LHCN-M2 (cell line): ENCODE measurements around the gene AFAP1L2. TPM values are rescaled to one million over a fixed set of nuclear protein-coding genes. Genes with fewer than 3 reads are reported as not detected.

Experiments used
- DNase-seq: peaks from one replicate; pipeline ENCODE4 v3.0.0-alpha.2; 2012; ENCODE audit warnings: low read depth
- total RNA-seq: library from RNA; depleted of rRNA; stranded (reverse); fragments of >200 nt; gene quantifications from 2 replicates; pipeline ENCODE4 v1.2.3, GENCODE V29; 2014

AFAP1L2 gene
- total RNA-seq, 1 experiment from 2014 or later: under 0.01 TPM

DNA sequence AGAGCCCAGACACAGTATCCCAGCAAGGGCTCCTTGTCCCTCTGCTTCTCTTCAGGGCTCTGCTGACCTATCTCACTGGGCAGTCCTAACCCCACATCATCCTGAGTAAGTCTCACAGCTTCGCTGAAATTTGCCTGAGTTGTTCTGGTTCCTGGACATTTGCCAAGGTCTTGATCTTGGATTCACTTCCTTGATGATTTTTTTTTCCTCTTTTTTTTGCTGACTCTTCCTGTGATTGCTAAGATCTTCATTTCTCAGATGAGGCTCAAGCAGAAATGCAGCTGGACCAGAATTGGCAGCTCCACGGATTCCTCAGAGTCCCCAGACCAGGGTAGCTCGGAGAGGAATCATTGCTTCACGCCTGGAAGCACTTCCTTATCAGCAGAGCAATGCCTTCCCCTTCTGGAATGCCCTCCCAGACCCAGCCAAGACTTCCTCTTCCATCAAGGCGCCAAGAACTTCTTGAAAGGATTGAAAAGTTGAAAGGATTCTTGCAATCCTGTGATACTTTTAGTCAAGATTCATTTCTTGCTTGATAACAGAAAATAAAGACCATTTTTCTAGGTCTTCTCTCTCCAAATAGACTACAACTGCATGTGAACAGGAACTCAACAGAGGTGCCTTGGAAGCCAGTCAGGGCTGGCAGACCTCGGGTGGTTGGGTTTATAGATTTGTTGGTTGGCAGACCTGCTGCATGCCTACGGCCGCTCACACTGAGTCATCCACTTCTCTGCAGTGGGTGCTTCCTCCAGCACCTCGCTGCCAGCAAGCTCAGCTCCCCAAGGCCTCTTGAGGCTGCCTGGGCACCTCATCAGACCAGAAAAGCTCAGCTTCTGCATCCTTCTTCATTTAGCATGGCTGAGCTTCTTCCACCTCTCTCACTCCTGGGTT is 8.8 kb upstream of the AFAP1L2 start:
- DNase-seq: peak; percentile 45

DNA sequence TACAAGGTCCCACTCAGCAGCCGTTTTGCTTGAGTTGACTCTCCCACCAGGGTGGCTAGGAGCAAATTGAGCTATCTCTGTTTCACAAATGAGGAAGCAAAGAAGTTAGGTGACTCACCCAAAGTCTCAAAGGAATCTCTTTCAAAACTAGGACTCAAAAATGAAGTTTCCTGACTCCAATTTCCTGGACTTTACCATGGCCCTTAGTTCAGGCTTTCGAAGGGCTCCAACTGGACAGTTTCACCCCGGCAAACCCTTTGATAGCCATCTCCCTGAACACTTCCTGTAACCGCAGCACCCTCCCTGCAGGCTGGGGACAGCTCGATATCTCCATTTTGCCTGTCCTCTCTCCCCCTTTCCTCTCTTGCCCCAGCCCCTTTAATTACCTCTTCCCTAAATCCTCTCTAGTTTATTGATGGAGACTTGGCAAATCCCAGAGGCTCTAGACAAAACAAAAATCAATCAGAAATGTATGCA is 4.7 kb upstream of the AFAP1L2 start:
- peak; percentile 15 for DNase-seq

DNA sequence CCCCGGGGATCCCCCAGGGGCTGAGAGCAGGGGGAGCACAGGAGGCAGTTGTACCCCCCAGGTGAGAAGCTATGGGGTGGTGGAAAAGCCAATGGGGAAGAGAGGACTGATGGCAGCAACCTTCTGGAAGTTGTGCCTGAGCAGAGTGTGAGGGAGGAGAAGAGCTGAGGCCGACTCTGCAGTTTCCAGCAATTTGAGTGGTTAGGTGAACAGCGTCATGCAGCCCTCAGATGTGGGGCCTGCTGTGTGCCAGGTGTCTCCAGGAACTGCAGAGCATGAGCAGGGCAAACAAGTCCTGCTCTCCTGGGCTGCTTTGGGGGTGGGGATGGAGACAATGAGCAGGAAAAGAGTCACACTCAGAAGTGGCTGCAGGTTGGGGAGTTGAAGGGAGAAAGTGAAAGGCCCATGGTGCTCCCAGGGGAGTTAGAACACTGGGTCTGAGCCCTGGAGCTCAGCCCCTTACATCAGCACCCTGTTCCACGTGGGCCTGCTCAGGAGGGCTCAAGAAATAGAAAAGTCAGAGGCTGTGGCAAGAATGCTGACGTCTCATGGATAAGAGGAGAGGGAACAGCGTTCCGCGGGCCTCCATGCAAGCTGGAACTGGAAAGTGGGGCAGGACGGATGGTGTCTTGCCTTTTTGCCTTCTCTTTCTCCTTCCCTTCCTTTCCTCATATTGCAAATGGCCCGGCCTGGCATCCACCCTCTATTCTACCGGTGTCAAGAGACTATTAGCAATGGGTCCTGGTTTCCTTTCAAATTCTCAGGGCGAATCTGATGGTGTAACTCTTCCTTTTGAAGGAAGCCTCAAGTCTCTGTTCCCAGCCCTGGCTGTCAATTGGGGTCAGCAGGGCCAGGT is 4.0 kb upstream of the AFAP1L2 start:
- DNase-seq: no peak

DNA sequence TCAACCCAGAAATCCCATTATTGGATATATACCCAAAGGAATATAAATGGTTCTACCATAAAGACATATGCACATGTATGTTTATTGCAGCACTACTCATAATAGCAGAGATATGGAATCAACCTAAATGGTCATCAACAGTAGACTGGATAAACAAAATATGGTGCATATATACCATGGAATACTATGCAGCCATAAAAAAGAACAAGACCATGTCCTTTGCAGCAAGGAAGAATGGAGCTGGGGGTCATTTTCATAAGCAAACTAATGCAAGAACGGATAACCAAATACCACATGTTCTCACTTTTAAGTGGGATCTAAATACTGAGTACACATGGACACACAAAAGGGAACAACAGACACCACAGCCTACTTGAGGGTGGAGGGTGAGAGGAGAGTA is 2.2 kb upstream of the AFAP1L2 start:
- no peak for DNase-seq

DNA sequence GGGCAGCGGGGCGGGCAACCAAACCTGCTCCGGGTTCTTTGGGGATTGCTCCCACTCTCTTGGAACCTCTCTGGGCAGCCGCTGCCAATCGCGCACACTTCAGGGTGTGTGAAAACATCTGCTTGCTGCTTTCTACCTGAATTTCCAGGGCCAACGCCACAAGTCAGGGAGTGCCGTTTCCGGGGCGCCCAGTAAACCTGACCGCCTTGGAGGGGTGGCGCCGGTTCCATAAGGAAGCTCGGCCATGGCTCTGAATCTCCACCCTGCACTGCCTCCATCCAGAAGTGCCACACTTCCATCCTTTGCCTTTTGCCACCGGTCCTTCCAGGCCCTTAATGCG is 679 bp upstream of the AFAP1L2 start:
- no peak for DNase-seq

DNA sequence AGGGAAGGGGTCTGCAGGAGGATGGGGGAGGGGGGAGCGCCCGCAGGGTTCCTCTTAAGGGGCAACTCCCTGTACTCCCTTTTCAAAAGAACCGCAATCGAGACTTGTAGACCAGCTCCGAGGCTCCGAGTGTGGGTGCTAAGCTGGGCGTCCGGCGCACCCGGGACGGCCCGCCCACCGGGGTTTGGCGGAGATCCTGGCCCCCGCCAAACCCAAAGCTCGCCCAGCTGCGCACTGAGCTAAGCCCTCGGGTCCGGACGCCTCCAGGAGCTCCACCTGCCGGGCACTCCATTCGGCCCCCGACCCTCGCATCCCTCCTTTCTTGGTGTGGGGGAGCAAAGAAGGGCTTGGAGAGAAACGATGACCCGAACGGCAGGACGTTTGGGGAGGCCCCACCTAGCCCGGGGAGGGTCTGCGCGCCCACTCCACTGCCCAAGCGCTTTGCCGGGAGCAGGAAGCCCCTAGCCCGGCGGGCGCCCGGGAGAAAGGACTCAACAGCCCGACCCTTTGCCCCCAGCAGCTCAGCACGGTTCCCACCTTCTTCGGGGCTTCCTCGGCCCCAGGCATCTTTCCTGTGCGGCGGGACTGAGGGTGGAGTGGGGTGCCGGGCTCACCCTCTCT is 651 bp downstream of the AFAP1L2 start:
- DNase-seq: no peak

- DNase-seq: no peak
These were observed 1.3 kb downstream of the AFAP1L2 start for GRCh38 chr10:114402871-114403540.

- DNase-seq: no peak
These were observed 2.1 kb downstream of the AFAP1L2 start for GRCh38 chr10:114402233-114402632.

- peak; percentile 9 for DNase-seq
These were observed 3.0 kb downstream of the AFAP1L2 start for GRCh38 chr10:114401195-114401791.

DNA sequence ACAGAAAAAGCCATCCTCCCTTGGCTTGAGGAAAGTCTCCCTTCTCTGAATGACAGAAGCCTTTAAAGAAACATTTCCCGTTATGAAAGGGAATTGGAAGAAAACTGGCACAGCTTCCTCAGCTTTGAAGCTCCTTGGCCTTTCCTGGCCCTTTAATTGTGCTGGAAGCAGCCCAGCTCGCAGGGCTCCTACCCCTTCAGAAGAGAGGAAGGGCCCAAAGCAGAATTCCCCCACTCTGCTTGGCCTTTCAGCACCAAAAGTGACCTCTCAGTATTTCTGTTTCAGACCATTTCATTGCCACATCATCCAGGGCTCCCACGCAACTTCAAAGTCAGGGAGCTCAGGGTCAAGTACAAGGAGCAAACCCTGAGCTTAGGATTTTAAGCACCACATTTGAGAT is 4.2 kb downstream of the AFAP1L2 start:
- DNase-seq: no peak

GRCh38 chr10:114399576-114399975 is 4.7 kb downstream of the AFAP1L2 start:
- DNase-seq: no peak

GRCh38 chr10:114398587-114399331 is 5.5 kb downstream of the AFAP1L2 start:
- DNase-seq: no peak

DNA sequence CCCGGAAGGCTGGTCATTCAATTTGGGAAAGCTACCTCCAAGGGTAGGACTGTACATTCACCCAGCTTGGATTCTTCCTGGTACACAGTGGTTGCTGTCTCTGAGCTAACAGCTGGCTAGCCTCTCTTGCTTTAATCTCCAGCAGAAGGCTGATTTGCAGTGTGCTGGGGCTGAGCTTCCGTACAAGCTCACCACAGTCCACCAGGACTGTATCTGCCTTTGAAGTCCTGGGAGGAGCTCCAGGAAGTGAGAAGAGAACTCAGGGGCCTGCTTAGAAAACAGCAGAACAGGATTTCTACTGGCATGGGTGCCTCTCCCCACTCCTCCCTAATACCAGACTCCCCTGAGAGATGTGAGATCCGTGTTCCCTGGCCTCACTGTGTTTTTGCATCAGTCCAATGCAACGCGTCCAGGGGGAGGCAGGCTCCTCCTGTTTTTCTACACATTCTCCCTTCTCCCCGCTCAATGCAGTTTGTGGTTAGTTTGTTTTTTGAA is 6.6 kb downstream of the AFAP1L2 start:
- DNase-seq: no peak

DNA sequence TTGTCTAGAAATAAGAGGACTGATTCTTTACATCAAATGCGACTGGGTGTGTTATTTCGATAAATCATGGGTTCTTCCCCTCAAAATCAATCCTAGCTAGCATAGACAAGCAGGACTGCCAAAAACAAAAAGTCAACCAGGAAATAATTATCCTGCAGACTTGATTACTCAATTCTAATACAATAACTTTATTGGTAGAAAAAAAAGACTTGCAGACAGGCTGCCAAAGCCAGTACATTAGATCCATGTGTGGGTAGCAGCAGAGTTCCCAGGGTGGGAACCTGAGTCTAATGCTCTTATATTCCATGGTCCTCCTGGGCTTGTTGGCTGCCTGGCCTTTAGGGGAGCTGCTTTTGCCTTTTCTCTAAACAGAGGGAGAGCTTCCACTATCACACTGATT is 7.8 kb downstream of the AFAP1L2 start:
- DNase-seq: no peak

DNA sequence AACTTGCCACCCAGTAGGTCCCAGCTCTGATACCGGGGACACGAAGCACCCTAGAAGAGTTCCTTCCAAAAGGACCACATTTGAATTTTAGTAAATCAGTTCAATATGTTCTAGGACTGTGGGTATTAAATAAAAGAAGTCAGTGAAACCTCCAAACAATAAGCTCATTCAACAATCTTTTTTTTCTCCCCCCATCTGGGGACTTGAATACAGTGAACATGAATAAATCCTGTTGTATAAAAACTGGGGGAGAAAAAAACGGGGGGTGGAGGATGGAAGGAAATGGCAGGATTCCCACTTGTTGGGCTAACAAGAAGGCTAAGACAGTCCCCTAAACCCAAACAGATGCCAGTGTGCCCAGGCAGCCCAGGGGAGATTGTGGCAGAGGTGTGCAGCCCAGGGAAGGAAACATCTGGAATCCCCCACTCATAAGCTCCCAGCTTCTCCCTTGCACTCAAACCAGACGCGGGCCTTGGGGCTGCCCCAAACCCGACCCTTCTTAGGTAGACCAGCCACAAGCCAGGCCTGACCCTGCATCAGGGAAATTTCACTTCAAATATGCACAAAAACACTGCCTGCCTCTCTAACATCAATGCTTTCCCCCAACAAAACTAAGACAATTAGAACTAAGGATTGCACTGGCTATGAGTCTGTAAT is 8.8 kb downstream of the AFAP1L2 start:
- DNase-seq: no peak

- no peak for DNase-seq
These were observed 9.8 kb downstream of the AFAP1L2 start for GRCh38 chr10:114394531-114394930.

- no peak for DNase-seq
These were observed 10.4 kb downstream of the AFAP1L2 start for GRCh38 chr10:114393886-114394285.

DNA sequence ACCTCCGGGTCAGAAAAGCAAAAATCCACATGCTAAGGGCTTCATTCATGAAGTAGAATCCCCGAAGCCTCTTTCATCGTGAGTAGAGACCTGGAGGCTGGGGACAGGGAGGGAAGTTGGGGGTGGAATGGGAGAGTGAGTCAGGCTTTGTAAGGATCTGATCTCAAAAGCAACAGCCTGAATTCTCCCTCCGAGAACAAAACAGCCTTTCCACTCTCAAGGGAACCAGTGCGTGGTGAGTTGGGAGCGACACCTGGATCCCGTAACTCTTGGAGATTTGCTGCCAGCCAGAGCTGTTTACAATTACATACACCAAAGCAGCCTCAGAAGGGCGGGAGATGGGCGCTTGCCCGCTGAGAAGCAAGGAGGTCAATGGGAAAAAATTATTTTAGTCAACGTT is 10.8 kb downstream of the AFAP1L2 start:
- peak; percentile 43 for DNase-seq

GRCh38 chr10:114392112-114392835 is 12.0 kb downstream of the AFAP1L2 start:
- DNase-seq: peak; percentile 37
